HepG2 (cell line): Measurements from ENCODE around the gene ROMO1. TPM values are rescaled to one million over a fixed set of nuclear protein-coding genes. Genes with fewer than 3 reads are reported as not detected.

Experiments used
- AGO1 ChIP-seq: fragments of 200-400 bp; formaldehyde crosslinking; IDR thresholded peaks from 2 replicates; pipeline ENCODE4 v1.6.1; 2017; ENCODE audit warnings: mild to moderate bottlenecking, low read depth, low read length, moderate library complexity; ENCODE audit not compliant: poor library complexity, severe bottlenecking
- AGO2 ChIP-seq: fragments of 200-400 bp; formaldehyde crosslinking; optimal IDR thresholded peaks from 2 replicates; pipeline ENCODE3; 2017; ENCODE audit warnings: mild to moderate bottlenecking, low read depth, low read length, moderate library complexity
- KLF12 ChIP-seq: sonication (generic); formaldehyde crosslinking; IDR thresholded peaks from 2 replicates; pipeline ENCODE4 v1.4.0; 2020; ENCODE audit warnings: missing genetic modification reagents, borderline replicate concordance
- KMT2B ChIP-seq: IDR thresholded peaks from 2 replicates; pipeline ENCODE4 v1.6.1; 2016; ENCODE audit warnings: missing genetic modification reagents, missing compliant biosample characterization
- MBNL3 ChIP-seq: fragments of 250-450 bp; sonication (Bioruptor Pico); conservative IDR thresholded peaks from 2 replicates; pipeline ENCODE4 v1.8.0; 2022; ENCODE audit warnings: mild to moderate bottlenecking, inconsistent platforms
- MEIS1 ChIP-seq: sonication (generic); formaldehyde crosslinking; IDR thresholded peaks from 2 replicates; pipeline ENCODE4 v1.9.0; 2021; ENCODE audit warnings: mild to moderate bottlenecking, missing genetic modification reagents, moderate library complexity, borderline replicate concordance
- MYC ChIP-seq: sonication (generic); formaldehyde crosslinking; IDR thresholded peaks from 2 replicates; pipeline ENCODE4 v1.9.0; 2021; ENCODE audit warnings: missing genetic modification reagents, borderline replicate concordance
- NFE2L1 ChIP-seq: sonication (generic); formaldehyde crosslinking; IDR thresholded peaks from 2 replicates; pipeline ENCODE4 v1.4.0; 2020; ENCODE audit warnings: missing genetic modification reagents, mild to moderate bottlenecking, borderline replicate concordance
- NR2F1 ChIP-seq, 2 experiments: fragments of 450-650 bp in 1 of 2; formaldehyde crosslinking in 1 of 2; IDR thresholded peaks; 2 replicates each; pipeline versions ENCODE4 v1.5.0 to v1.6.1; 2016 to 2020; ENCODE audit warnings: mild to moderate bottlenecking in 1 of 2, missing compliant biosample characterization in 1 of 2, missing genetic modification reagents in 1 of 2, moderate library complexity in 1 of 2
- POLR2A ChIP-seq, 2 experiments: IDR thresholded peaks; 2 replicates each; pipeline ENCODE4 v1.6.1; 2011; ENCODE audit warnings: low read depth in 2 of 2, low read length in 2 of 2, mild to moderate bottlenecking in 1 of 2, moderate library complexity in 1 of 2; ENCODE audit not compliant: insufficient read depth in 1 of 2
- RBM39 ChIP-seq: fragments of 200-400 bp; formaldehyde crosslinking; IDR thresholded peaks from one replicate; pipeline ENCODE4 v1.6.1; 2018; ENCODE audit warnings: antibody characterized with exemption, mild to moderate bottlenecking, low read depth, low read length; ENCODE audit not compliant: poor library complexity, severe bottlenecking
- SP1 ChIP-seq, 2 experiments: fragments of 450-650 bp in 1 of 2; sonication (generic) in 1 of 2; formaldehyde crosslinking in 1 of 2; IDR thresholded peaks; 2 replicates each; pipeline versions ENCODE4 v1.4.0 to v1.6.1; 2016 to 2020; ENCODE audit warnings: missing genetic modification reagents in 1 of 2
- TAF1 ChIP-seq: sonication (generic); formaldehyde crosslinking; IDR thresholded peaks from 2 replicates; pipeline ENCODE4 v1.4.0; 2020; ENCODE audit warnings: missing genetic modification reagents
- ZFX ChIP-seq: sonication (generic); formaldehyde crosslinking; IDR thresholded peaks from 2 replicates; pipeline ENCODE4 v1.4.0; 2020; ENCODE audit warnings: mild to moderate bottlenecking, low read depth, missing genetic modification reagents, moderate library complexity
- ZMYM2 ChIP-seq: sonication (generic); formaldehyde crosslinking; IDR thresholded peaks from 2 replicates; pipeline ENCODE4 v1.8.0; 2022; ENCODE audit warnings: mild to moderate bottlenecking, missing genetic modification reagents
- ZNF772 ChIP-seq: sonication (generic); formaldehyde crosslinking; IDR thresholded peaks from 2 replicates; pipeline ENCODE4 v1.5.0; 2020; ENCODE audit warnings: mild to moderate bottlenecking, missing genetic modification reagents
- ZNF777 ChIP-seq: sonication (generic); formaldehyde crosslinking; IDR thresholded peaks from 2 replicates; pipeline ENCODE4 v1.4.0; 2020; ENCODE audit warnings: missing genetic modification reagents
- ZSCAN31 ChIP-seq: sonication (generic); formaldehyde crosslinking; IDR thresholded peaks from 2 replicates; pipeline ENCODE4 v1.5.0; 2020; ENCODE audit warnings: low read depth, mild to moderate bottlenecking, missing genetic modification reagents
- polyA plus RNA-seq, 8 experiments: library from polyadenylated mRNA; depleted of rRNA in 3 of 8; stranded (reverse) in 7 of 8; unstranded in 1 of 8; fragments of >200 nt; fragmentation: Illumina TruSeq in 4 of 8; extraction: Trizol in 4 of 8; gene quantifications; 2 replicates each; pipeline versions ENCODE4 v1.2.1 to v1.2.3, GENCODE V29; 2011 to 2016; ENCODE audit warnings: low read depth in 4 of 8, missing spikeins in 1 of 8, mixed read lengths in 1 of 8; ENCODE audit not compliant: insufficient read depth in 1 of 8
- total RNA-seq, 5 experiments: library from RNA; depleted of rRNA; stranded (reverse); fragments of >200 nt; fragmentation: Illumina TruSeq; extraction: Trizol; gene quantifications; 2 replicates each; pipeline ENCODE4 v1.2.3, GENCODE V29; 2016; ENCODE audit warnings: low read depth in 1 of 5
- TF ChIP-seq, protein P1 (sequence below): sonication (generic); formaldehyde crosslinking; IDR thresholded peaks from 2 replicates; pipeline ENCODE4 v1.8.0; 2023; ENCODE audit warnings: mild to moderate bottlenecking, missing genetic modification reagents
- TF ChIP-seq, protein P2 (sequence below): sonication (generic); formaldehyde crosslinking; IDR thresholded peaks from 2 replicates; pipeline ENCODE4 v1.5.1; 2020; ENCODE audit warnings: missing genetic modification reagents, mild to moderate bottlenecking, borderline replicate concordance
- TF ChIP-seq, protein P3 (sequence below): sonication (generic); formaldehyde crosslinking; IDR thresholded peaks from 2 replicates; pipeline ENCODE4 v1.5.0; 2020; ENCODE audit warnings: missing genetic modification reagents
- TF ChIP-seq, protein P4 (sequence below): sonication (generic); formaldehyde crosslinking; IDR thresholded peaks from 2 replicates; pipeline ENCODE4 v1.9.0; 2022; ENCODE audit warnings: missing genetic modification reagents, mild to moderate bottlenecking, borderline replicate concordance
- TF ChIP-seq, protein P5 (sequence below): IDR thresholded peaks from 2 replicates; pipeline ENCODE4 v1.6.1; 2016; ENCODE audit warnings: missing compliant biosample characterization, missing genetic modification reagents, borderline replicate concordance

ROMO1 gene
- total and polyA plus RNA-seq, 2 of the 13 experiments (the other 11 are each of a cell fraction or from before 2014, with no cell fraction given), result 636 to 755 TPM

DNA sequence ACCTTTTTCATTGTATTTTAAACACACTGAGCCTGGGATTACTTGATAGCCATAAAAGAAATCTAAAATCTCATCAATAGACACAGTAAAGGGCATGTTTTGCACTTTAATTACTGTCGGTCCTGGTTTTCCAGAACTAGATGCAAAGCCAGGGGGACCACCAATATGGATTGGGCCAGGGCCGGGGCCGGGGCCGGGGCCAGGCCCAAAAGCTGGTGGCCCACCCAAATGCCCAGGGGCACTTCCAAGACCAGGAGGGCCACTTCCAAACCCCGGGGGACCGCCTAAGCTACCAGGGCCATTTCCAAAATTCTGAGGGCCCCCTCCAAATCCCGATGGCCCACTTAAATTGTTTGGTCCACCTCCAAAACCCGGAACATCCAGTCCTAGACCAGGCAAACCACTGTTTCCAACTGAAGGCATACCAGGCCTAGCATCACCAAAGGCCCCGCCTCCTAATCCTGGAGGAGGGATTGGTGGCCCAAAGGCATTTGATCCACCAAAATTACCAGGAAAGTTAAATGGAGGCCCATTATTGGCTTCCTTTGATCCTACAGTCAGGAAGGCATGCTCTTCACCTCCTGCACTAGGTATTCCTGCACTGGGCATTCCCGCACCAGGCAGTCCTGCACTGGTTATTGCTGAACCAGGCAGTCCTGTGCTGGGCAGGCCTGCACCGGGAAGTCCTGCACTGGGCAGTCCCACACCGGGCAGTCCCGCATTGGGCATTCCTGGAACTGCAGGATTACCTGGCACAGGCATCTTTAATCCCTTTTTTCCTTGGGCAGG, 46.4 kb upstream of the ROMO1 start (continued):
- TF ChIP-seq TAF1 (CRISPR knock-in tag), result no peak
- no peak for TF ChIP-seq ZFX (CRISPR knock-in tag)
- TF ChIP-seq RBM39, result no peak
- TF ChIP-seq AGO1, result peak; percentile 44
- no peak for TF ChIP-seq SP1 (IDR thresholded peaks at IDR 0.05)
- no peak for TF ChIP-seq SP1 (CRISPR knock-in tag; IDR thresholded peaks at IDR 0.05)
- TF ChIP-seq ZMYM2 (CRISPR knock-in tag), result no peak
- no peak for TF ChIP-seq KMT2B (CRISPR knock-in tag)
- no peak for TF ChIP-seq ZNF777 (CRISPR knock-in tag)
- TF ChIP-seq ZSCAN31 (CRISPR knock-in tag), result no peak
- TF ChIP-seq NFE2L1 (CRISPR knock-in tag), result no peak
- no peak for TF ChIP-seq KLF12 (CRISPR knock-in tag)
- TF ChIP-seq NR2F1 (CRISPR knock-in tag; IDR thresholded peaks at IDR 0.05), result no peak
- no peak for TF ChIP-seq MBNL3 (CRISPR knock-in tag)
- TF ChIP-seq, protein P1, sequence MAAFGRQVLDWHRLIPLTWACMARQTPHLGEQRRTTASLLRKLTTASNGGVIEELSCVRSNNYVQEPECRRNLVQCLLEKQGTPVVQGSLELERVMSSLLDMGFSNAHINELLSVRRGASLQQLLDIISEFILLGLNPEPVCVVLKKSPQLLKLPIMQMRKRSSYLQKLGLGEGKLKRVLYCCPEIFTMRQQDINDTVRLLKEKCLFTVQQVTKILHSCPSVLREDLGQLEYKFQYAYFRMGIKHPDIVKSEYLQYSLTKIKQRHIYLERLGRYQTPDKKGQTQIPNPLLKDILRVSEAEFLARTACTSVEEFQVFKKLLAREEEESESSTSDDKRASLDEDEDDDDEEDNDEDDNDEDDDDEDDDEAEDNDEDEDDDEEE (CRISPR knock-in tag), result 0 out of 2 replicates have a peak, but pooled peaks have one; percentile 27
- no peak for TF ChIP-seq MYC
- TF ChIP-seq, protein P2, sequence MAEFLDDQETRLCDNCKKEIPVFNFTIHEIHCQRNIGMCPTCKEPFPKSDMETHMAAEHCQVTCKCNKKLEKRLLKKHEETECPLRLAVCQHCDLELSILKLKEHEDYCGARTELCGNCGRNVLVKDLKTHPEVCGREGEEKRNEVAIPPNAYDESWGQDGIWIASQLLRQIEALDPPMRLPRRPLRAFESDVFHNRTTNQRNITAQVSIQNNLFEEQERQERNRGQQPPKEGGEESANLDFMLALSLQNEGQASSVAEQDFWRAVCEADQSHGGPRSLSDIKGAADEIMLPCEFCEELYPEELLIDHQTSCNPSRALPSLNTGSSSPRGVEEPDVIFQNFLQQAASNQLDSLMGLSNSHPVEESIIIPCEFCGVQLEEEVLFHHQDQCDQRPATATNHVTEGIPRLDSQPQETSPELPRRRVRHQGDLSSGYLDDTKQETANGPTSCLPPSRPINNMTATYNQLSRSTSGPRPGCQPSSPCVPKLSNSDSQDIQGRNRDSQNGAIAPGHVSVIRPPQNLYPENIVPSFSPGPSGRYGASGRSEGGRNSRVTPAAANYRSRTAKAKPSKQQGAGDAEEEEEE (CRISPR knock-in tag), result no peak
- TF ChIP-seq, protein P3, sequence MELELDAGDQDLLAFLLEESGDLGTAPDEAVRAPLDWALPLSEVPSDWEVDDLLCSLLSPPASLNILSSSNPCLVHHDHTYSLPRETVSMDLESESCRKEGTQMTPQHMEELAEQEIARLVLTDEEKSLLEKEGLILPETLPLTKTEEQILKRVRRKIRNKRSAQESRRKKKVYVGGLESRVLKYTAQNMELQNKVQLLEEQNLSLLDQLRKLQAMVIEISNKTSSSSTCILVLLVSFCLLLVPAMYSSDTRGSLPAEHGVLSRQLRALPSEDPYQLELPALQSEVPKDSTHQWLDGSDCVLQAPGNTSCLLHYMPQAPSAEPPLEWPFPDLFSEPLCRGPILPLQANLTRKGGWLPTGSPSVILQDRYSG (CRISPR knock-in tag), result no peak
- no peak for TF ChIP-seq MEIS1 (CRISPR knock-in tag)
- TF ChIP-seq, protein P4, sequence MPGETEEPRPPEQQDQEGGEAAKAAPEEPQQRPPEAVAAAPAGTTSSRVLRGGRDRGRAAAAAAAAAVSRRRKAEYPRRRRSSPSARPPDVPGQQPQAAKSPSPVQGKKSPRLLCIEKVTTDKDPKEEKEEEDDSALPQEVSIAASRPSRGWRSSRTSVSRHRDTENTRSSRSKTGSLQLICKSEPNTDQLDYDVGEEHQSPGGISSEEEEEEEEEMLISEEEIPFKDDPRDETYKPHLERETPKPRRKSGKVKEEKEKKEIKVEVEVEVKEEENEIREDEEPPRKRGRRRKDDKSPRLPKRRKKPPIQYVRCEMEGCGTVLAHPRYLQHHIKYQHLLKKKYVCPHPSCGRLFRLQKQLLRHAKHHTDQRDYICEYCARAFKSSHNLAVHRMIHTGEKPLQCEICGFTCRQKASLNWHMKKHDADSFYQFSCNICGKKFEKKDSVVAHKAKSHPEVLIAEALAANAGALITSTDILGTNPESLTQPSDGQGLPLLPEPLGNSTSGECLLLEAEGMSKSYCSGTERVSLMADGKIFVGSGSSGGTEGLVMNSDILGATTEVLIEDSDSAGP (CRISPR knock-in tag), result 0 out of 2 replicates have a peak, but pooled peaks have one; percentile 19
- TF ChIP-seq ZNF772 (CRISPR knock-in tag), result no peak
- peak; percentile 16 to 29; a peak in 2 of 4 replicates for TF ChIP-seq POLR2A (IDR thresholded peaks at IDR 0.05; ENCODE audit: insufficient read depth in 1 of 2, low read depth in 2 of 2, low read length in 2 of 2)
- TF ChIP-seq, protein P5, sequence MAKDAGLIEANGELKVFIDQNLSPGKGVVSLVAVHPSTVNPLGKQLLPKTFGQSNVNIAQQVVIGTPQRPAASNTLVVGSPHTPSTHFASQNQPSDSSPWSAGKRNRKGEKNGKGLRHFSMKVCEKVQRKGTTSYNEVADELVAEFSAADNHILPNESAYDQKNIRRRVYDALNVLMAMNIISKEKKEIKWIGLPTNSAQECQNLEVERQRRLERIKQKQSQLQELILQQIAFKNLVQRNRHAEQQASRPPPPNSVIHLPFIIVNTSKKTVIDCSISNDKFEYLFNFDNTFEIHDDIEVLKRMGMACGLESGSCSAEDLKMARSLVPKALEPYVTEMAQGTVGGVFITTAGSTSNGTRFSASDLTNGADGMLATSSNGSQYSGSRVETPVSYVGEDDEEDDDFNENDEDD (CRISPR knock-in tag), result no peak
- TF ChIP-seq AGO2, result peak; percentile 93
